ENCODE results near the gene MAN1A1.

MAN1A1 gene

GRCh38 chr6:119276211-119276610 lies 73.3 kb downstream of the MAN1A1 start:
- TF ChIP-seq CTCF (IDR thresholded peaks at IDR 0.05; ENCODE audit: low read depth, low read length, missing control alignments) = no peak
- H3K4me3 ChIP-seq (replicated peaks; ENCODE audit: low read depth, low read length) = no peak overlapping the region
- DNase-seq (ENCODE audit: extremely low read depth, low read depth) = no peak

GRCh38 chr6:119274197-119274595 lies 75.4 kb downstream of the MAN1A1 start:
- no peak for TF ChIP-seq CTCF (IDR thresholded peaks at IDR 0.05; ENCODE audit: low read depth, low read length, missing control alignments)
- no peak overlapping the region for H3K4me3 ChIP-seq (replicated peaks; ENCODE audit: low read depth, low read length)
- no peak for DNase-seq (ENCODE audit: extremely low read depth, low read depth)

- no peak overlapping the region for H3K4me3 ChIP-seq (replicated peaks; ENCODE audit: low read depth, low read length)
- TF ChIP-seq CTCF (IDR thresholded peaks at IDR 0.05; ENCODE audit: low read depth, low read length, missing control alignments) = no peak
- peak; percentile 55 for DNase-seq (ENCODE audit: extremely low read depth, low read depth)
Measured at GRCh38 chr6:119273272-119274196, 76.0 kb downstream of the MAN1A1 start.

GRCh38 chr6:119270545-119270944 lies 79.0 kb downstream of the MAN1A1 start:
- TF ChIP-seq CTCF (IDR thresholded peaks at IDR 0.05; ENCODE audit: low read depth, low read length, missing control alignments) = no peak

GRCh38 chr6:119269266-119270103 lies 80.1 kb downstream of the MAN1A1 start:
- TF ChIP-seq CTCF (IDR thresholded peaks at IDR 0.05; ENCODE audit: low read depth, low read length, missing control alignments) = no peak
- H3K4me3 ChIP-seq (replicated peaks; ENCODE audit: low read depth, low read length) = no peak overlapping the region
- DNase-seq (ENCODE audit: extremely low read depth, low read depth) = no peak

More at GRCh38 chr6:119270545-119270944, 79.0 kb downstream of the MAN1A1 start:
- no peak for DNase-seq (ENCODE audit: extremely low read depth, low read depth)
- H3K4me3 ChIP-seq (replicated peaks; ENCODE audit: low read depth, low read length) = no peak overlapping the region

GRCh38 chr6:119267126-119267905 lies 82.2 kb downstream of the MAN1A1 start:
- no peak for TF ChIP-seq CTCF (IDR thresholded peaks at IDR 0.05; ENCODE audit: low read depth, low read length, missing control alignments)

More at GRCh38 chr6:119267126-119267905, 82.2 kb downstream of the MAN1A1 start:
- H3K4me3 ChIP-seq (replicated peaks; ENCODE audit: low read depth, low read length) = no peak overlapping the region
- no peak for DNase-seq (ENCODE audit: extremely low read depth, low read depth)

Measured in HFF-Myc (cell line).